ENCODE results near the gene MUTYH.

MUTYH gene

DNA sequence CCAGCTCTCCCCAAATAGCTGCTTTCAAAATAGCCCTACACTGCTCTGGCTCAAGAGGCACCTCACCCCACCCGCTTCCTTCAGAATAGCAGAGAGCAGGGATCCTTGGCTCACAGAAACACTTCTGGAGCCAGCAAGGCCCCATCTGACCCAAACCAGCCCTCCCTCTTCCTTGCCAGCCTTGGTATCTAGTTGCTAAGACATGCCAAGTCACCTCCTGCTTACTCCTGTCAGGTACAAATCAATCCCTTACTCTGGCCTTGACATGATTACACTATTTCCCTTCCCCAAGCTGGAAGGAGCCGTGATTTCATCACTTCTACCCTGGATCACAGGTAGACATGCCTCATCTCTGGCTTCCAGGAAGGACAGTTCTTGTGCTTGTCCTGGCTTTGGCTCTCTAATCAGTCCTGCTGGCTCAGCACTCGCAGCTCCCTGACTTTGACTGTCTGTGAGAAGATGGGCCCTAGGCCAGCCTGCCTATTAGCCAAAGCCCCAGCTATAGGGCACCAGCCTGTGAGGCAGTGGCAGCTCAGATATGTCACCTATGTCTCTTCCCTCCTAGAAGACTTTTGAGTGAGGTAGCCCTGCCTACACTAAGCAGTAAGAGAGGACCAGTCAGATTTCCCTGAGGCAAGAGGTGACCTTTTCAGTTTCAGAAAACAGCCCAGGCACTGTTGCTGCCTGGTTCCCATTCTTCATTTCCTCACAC lies 8.9 kb upstream of the MUTYH start:
- no peak for DNase-seq (ENCODE audit: low spot score)

DNA sequence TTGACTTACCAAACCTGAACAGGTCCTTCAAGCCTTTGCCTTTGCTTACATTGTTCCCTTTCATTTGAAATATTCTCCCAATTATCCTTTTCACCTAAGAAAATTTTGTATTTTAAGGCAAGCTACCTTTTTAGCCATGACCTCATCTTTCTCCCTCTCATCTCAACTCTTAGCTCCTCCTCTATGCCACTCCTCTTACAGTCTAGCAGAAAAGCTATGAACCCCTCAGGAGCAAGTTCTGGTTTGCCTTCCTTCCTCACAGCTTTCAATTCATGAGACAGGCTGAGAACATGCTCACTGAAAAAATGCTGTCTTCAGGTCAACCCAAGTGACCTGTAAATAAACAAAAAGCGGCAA lies 8.3 kb upstream of the MUTYH start:
- DNase-seq (ENCODE audit: low spot score) = no peak

DNA sequence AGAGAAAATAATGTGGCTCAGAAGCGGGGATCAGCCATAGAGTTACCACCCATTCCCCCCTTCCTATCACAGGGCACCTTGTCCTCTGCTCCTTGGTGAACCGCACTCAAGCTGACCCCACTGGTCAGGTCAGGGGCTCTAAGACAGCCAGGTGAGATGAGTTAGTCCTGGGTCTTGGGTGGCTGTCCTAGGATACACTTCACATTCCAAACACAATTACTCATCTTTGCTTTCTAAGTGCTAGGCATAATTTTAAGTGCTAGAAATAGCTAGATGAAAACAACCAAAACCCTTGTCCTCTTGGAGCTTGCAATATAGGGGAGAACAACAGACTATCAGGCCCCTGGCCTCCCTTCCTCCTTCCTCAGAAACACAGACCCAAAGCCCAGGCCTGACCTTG lies 7.8 kb upstream of the MUTYH start:
- DNase-seq (ENCODE audit: low spot score) = no peak

DNA sequence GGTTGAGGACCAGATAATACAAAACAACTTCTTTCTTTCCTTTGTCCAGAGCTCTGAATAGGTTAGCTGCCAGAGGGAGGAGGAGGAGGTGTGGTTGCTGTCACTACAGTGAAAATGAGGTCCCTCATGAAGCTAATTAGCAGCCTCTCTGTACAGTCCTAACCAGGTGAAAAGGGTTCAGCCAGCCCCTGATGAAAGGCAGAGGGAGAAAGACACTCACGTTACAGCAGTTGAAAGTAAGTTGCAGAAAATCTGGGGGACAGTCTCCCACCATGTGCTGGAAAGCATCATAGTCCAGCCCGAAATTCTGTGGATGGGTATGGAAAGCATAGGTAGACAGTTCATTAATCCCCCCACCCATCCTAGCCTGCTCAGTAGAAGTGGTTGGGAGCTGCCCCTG lies 6.2 kb upstream of the MUTYH start:
- no peak for DNase-seq (ENCODE audit: low spot score)

- DNase-seq (ENCODE audit: low spot score) = no peak
Observed at GRCh38 chr1:45345014-45345413, 4.8 kb upstream of the MUTYH start.

GRCh38 chr1:45344499-45344898 lies 4.3 kb upstream of the MUTYH start:
- DNase-seq (ENCODE audit: low spot score) = no peak

DNA sequence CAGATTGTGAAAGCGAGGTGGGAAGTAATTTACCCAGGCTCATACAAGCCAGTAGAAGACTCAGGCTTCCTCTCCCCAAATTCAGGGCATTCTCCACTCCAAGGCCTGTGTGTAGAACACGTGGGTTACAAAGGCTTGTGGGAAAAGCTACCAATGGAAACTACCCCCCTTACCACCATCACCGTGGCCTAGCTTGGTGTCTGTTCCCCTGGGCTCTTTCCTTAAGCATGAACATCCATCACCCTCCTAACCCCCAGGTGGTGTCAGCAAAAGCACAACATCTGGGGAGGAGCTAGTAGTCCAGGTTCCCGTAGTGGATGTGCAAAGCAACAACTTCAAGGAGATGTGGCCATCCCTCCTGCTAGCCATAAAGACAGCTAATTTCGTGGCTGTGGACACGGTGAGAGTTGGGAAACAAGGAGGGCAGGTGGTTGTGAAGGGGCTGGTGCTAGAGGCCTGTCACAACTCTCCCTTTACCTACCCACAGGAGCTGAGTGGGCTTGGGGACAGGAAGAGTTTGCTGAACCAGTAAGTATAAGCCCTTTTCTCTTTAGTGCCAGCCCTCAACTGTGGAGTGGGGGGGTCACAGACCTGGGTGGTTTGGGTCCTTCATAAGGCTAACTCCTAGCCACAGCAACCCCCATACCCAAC lies 701 bp upstream of the MUTYH start:
- DNase-seq (ENCODE audit: low spot score) = no peak

DNA sequence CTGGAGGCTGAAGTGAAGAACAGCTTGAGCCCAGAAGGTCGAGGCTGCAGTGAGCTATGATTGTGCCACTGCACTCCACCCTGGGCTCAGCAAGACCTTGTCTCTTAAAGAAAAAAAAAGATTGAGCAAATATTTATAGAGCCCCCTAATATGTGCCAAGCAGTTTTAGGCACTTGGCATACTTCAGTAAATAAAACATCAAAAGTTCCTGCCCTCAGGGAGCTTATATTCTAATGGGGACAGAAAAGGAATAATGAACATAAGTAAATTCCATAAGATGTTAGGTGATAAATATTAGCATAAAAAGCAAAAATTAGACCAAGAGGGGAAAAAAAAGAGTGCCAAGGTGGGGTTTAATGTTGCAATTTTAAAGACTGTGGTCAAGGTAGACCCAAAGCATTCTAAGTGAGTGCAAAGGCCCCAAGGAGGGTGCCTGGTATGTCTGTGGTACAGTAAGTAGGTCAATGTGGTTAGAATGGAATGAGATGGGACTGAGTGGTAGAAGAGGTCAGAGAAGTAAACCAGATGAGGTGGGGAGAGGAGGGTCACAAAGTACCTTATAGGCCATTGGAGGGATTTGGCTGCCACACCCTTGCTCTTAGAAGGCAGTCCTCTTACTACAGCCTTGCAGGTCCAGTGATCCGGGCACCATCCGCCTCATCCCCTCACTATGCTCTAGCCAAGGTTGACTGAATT lies 2.5 kb downstream of the MUTYH start:
- DNase-seq (ENCODE audit: low spot score) = no peak

GRCh38 chr1:45335855-45336324 lies 4.3 kb downstream of the MUTYH start:
- no peak for DNase-seq (ENCODE audit: low spot score)

- DNase-seq (ENCODE audit: low spot score) = no peak
Observed at GRCh38 chr1:45334308-45335245, 5.7 kb downstream of the MUTYH start.

DNA sequence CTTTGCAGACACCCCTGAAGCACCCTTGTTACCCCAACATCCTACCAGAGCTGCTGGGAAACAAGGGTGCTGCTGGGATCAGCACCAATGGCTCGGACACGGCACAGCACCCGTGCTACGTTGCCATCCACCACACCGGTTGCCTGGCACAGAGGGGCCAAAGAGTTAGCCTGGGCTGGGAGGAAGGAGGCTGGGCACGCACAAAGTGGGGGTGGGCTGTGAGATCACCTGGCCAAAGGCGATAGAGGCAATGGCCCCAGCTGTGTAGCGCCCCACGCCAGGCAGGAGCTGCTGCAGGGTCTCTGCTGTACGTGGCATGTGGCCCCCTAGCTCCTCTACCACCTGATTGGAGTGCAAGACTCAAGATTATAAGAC lies 7.9 kb downstream of the MUTYH start:
- DNase-seq (ENCODE audit: low spot score) = no peak

GRCh38 chr1:45331436-45332345 lies 8.5 kb downstream of the MUTYH start:
- DNase-seq (ENCODE audit: low spot score) = no peak

- DNase-seq (ENCODE audit: low spot score) = no peak
Observed at GRCh38 chr1:45329445-45329844, 10.8 kb downstream of the MUTYH start.

DNA sequence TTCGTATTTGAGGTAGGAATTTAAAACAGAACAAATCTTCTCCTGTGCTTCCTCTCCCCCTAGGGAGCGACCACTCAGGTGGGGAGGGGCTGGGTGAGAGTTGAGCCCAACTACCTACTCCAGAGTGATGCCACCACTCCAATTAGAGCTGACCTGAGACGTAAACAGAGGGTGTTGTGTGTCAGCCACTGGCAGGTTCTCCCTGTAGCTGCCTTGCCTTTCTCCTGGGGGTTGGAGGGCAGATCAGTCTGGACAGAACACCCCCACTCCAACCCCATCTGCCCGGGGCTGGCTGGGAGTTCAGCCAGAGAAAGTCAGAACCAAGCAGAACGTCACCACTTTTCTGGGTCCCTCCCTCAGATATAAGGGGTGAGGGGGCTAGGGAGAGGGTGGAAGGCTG lies 11.6 kb downstream of the MUTYH start:
- no peak for DNase-seq (ENCODE audit: low spot score)

GRCh38 chr1:45327644-45328515 lies 12.4 kb downstream of the MUTYH start:
- DNase-seq (ENCODE audit: low spot score) = no peak

DNA sequence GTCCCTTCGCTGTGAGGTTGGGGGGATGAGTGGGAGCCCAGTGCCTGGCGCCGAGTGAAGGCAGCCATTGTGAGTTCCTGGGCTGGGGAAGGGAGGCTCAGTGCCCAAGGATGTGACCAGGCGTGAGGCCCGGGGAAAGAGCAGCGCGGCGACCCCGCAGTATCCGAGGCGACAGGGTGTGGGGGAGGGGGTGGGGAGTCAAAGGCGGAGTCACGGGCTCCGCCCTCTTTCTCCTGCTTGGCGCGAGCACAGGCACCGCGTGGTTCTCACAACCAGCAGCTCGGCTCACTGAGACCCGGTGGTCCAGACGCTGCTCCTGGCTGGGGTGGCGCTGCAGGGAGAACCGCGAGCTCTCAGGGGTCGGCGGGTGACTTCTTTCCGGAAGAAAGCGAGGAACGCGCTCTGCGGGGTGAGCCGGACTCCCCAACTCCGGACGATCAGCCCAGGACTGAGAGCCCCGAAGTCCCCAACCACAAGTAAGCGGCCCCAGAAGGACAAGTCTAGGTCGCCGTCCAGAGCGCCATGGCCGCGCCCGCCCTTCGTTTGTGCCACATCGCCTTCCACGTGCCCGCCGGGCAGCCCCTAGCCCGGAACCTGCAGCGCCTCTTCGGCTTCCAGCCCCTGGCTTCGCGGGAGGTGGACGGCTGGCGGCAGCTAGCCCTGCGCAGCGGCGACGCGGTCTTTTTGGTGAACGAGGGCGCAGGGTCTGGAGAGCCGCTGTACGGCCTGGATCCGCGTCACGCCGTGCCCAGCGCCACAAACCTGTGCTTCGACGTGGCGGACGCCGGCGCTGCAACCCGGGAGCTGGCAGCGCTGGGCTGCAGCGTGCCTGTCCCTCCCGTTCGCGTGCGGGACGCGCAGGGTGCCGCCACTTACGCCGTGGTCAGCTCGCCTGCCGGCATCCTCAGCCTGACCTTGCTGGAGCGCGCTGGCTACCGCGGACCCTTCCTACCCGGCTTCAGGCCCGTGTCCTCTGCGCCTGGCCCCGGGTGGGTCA lies 13.3 kb downstream of the MUTYH start, which contains the start of gene HPDL:
Gene HPDL (plus strand): TSS at position 269 of the 997 bp plus-strand sequence. CDS start 254 bp downstream, at position 523.
- no peak for DNase-seq (ENCODE audit: low spot score)

GRCh38 chr1:45325851-45326506 lies 14.3 kb downstream of the MUTYH start:
- no peak for DNase-seq (ENCODE audit: low spot score)

- DNase-seq (ENCODE audit: low spot score) = no peak
Observed at GRCh38 chr1:45322486-45323040, 17.7 kb downstream of the MUTYH start.

All from kidney capillary endothelial cell (primary cell).